ENCODE data around the gene LCN10.

Gene LCN10

GRCh38 chr9:136765041-136765440, 22.3 kb upstream of the LCN10 start:
- no peak overlapping the region for H2AFZ ChIP-seq (ENCODE audit: low read depth, low read length)
- ATAC-seq (ENCODE audit: insufficient read depth, low read depth) (no peak), DNase-seq (no peak)
- H3K27ac ChIP-seq (ENCODE audit: low read length), result no peak overlapping the region
- no peak overlapping the region for H3K9ac ChIP-seq (ENCODE audit: low read depth, low read length)
- no peaks in the 10 kb centered on the region for H3K9me3 ChIP-seq (ENCODE audit: insufficient read depth, low read length, severe bottlenecking)
- no peaks in the 10 kb centered on the region for H4K20me1 ChIP-seq (ENCODE audit: insufficient read depth, low read length)
- H3K36me3 ChIP-seq (ENCODE audit: insufficient read depth, low read length), result no peaks in the 10 kb centered on the region
- TF ChIP-seq CTCF (IDR thresholded peaks at IDR 0.05; ENCODE audit: borderline replicate concordance, extremely low read depth, low read length, poor library complexity, severe bottlenecking), result no peak
- no peak for TF ChIP-seq EZH2 (IDR thresholded peaks at IDR 0.05; ENCODE audit: borderline replicate concordance, low read depth, low read length, severe bottlenecking)
- no peak overlapping the region for H3K4me3 ChIP-seq (ENCODE audit: low read depth in 1 of 2, low read length in 2 of 2)
- H3K4me1 ChIP-seq (ENCODE audit: insufficient read depth, low read length), result no peaks in the 10 kb centered on the region
- no peaks in the 10 kb centered on the region for H3K79me2 ChIP-seq (ENCODE audit: insufficient read depth, low read length)
- H3K4me2 ChIP-seq (ENCODE audit: insufficient read depth, low read length), result no peak overlapping the region
- no peaks in the 10 kb centered on the region for H3K27me3 ChIP-seq (ENCODE audit: insufficient read depth, low read length, poor library complexity)

GRCh38 chr9:136764301-136764891, 21.7 kb upstream of the LCN10 start, which contains the start of gene LCN15:
Gene LCN15 (minus strand): TSS chr9:136764518. CDS start chr9:136764488, 30 bp downstream.
- no peaks in the 10 kb centered on the region for H3K4me1 ChIP-seq (ENCODE audit: insufficient read depth, low read length)
- ATAC-seq (ENCODE audit: insufficient read depth, low read depth) (no peak), DNase-seq (no peak)
- H3K4me2 ChIP-seq (ENCODE audit: insufficient read depth, low read length), result no peak within 1 kb of the TSS
- no peak within 1 kb of the TSS for H2AFZ ChIP-seq (ENCODE audit: low read depth, low read length)
- H3K36me3 ChIP-seq (ENCODE audit: insufficient read depth, low read length), result no peaks in the 10 kb centered on the region
- H3K4me3 ChIP-seq (ENCODE audit: low read depth in 1 of 2, low read length in 2 of 2), result no peak within 1 kb of the TSS
- no peaks in the 10 kb centered on the region for H3K79me2 ChIP-seq (ENCODE audit: insufficient read depth, low read length)
- no peaks in the 10 kb centered on the region for H3K9me3 ChIP-seq (ENCODE audit: insufficient read depth, low read length, severe bottlenecking)
- H4K20me1 ChIP-seq (ENCODE audit: insufficient read depth, low read length), result no peaks in the 10 kb centered on the region
- H3K9ac ChIP-seq (ENCODE audit: low read depth, low read length), result no peak within 1 kb of the TSS
- no peak within 1 kb of the TSS for H3K27ac ChIP-seq (ENCODE audit: low read length)
- TF ChIP-seq EZH2 (IDR thresholded peaks at IDR 0.05; ENCODE audit: borderline replicate concordance, low read depth, low read length, severe bottlenecking), result no peak
- no peak for TF ChIP-seq CTCF (IDR thresholded peaks at IDR 0.05; ENCODE audit: borderline replicate concordance, extremely low read depth, low read length, poor library complexity, severe bottlenecking)
- H3K27me3 ChIP-seq (ENCODE audit: insufficient read depth, low read length, poor library complexity), result no peaks in the 10 kb centered on the region

- Histone ChIP-seq H2AFZ (ENCODE audit: low read depth, low read length) (no peak overlapping the region), H3K4me3 (ENCODE audit: low read depth in 1 of 2, low read length in 2 of 2) (no peak overlapping the region), H3K9ac (ENCODE audit: low read depth, low read length) (no peak overlapping the region), H3K27me3 (ENCODE audit: insufficient read depth, low read length, poor library complexity) (no peaks in the 10 kb centered on the region), H3K4me2 (ENCODE audit: insufficient read depth, low read length) (no peak overlapping the region), H3K27ac (ENCODE audit: low read length) (no peak overlapping the region), H3K79me2 (ENCODE audit: insufficient read depth, low read length) (no peaks in the 10 kb centered on the region), H4K20me1 (ENCODE audit: insufficient read depth, low read length) (no peaks in the 10 kb centered on the region), H3K36me3 (ENCODE audit: insufficient read depth, low read length) (no peaks in the 10 kb centered on the region), H3K4me1 (ENCODE audit: insufficient read depth, low read length) (no peaks in the 10 kb centered on the region), H3K9me3 (ENCODE audit: insufficient read depth, low read length, severe bottlenecking) (no peaks in the 10 kb centered on the region)
- DNase-seq, result no peak
- no peak for ATAC-seq (ENCODE audit: insufficient read depth, low read depth)
- TF ChIP-seq EZH2 (IDR thresholded peaks at IDR 0.05; ENCODE audit: borderline replicate concordance, low read depth, low read length, severe bottlenecking) (no peak), CTCF (IDR thresholded peaks at IDR 0.05; ENCODE audit: borderline replicate concordance, extremely low read depth, low read length, poor library complexity, severe bottlenecking) (no peak)
Observed at GRCh38 chr9:136763649-136764035, 20.9 kb upstream of the LCN10 start.

All from DND-41 (cell line).